CD4-positive, CD25-positive, alpha-beta regulatory T cell (primary cell): ENCODE data around the gene ACE2. TPM values are rescaled to one million over a fixed set of nuclear protein-coding genes. Genes with fewer than 3 reads are reported as not detected.

Source experiments
- ATAC-seq, 2 donors: fragments of 150-1000 bp; cut with Tn5 transposase; one replicate each; pipeline ENCODE4 v1.10.0; 2021; ENCODE audit warnings: low read depth in 2 of 2, moderate number of reproducible peaks in 2 of 2, moderate library complexity in 1 of 2
- DNase-seq, 3 donors: peaks; one replicate each; pipeline versions ENCODE4 v3.0.0 to v3.0.0-alpha.2; 2012 to 2022; ENCODE audit warnings: mixed read lengths in 1 of 3
- H3K27ac ChIP-seq: one replicate; pipeline ENCODE4 v1.7.0; 2013; ENCODE audit warnings: mild to moderate bottlenecking, low read length; ENCODE audit not compliant: insufficient read depth, poor library complexity, severe bottlenecking
- H3K27me3 ChIP-seq: one replicate; pipeline ENCODE4 v1.7.0; 2013; ENCODE audit warnings: low read length; ENCODE audit not compliant: control insufficient read depth, insufficient read depth
- H3K36me3 ChIP-seq: one replicate; pipeline ENCODE4 v1.7.0; 2013; ENCODE audit warnings: mild to moderate bottlenecking, low read length, moderate library complexity; ENCODE audit not compliant: control insufficient read depth, insufficient read depth
- H3K4me1 ChIP-seq: 2 replicates; pipeline ENCODE4 v1.7.0; 2013; ENCODE audit warnings: mild to moderate bottlenecking, low read length; ENCODE audit not compliant: insufficient read depth, control insufficient read depth, poor library complexity, severe bottlenecking
- H3K4me3 ChIP-seq: one replicate; pipeline ENCODE4 v1.7.0; 2013; ENCODE audit warnings: low read depth, mild to moderate bottlenecking, low read length, moderate library complexity
- H3K9me3 ChIP-seq, 2 experiments: 1 replicate in 1 of 2; 2 replicates in 1 of 2; pipeline ENCODE4 v1.7.0; 2013; ENCODE audit warnings: low read length in 2 of 2, mild to moderate bottlenecking in 1 of 2, moderate library complexity in 1 of 2; ENCODE audit not compliant: control insufficient read depth in 2 of 2
- H3K27ac Mint-ChIP-seq, 3 donors: one replicate each; pipeline ENCODE4 v1.8.0; 2020 to 2022; ENCODE audit warnings: mild to moderate bottlenecking in 3 of 3, mixed read lengths in 3 of 3, moderate library complexity in 2 of 3
- H3K27me3 Mint-ChIP-seq: one replicate; pipeline ENCODE4 v1.8.0; 2022; ENCODE audit warnings: mild to moderate bottlenecking, mixed read lengths
- H3K36me3 Mint-ChIP-seq: one replicate; pipeline ENCODE4 v1.8.0; 2020; ENCODE audit warnings: mixed read lengths
- H3K4me1 Mint-ChIP-seq, 4 donors: one replicate each; pipeline ENCODE4 v1.8.0; 2020 to 2022; ENCODE audit warnings: mixed read lengths in 4 of 4, mild to moderate bottlenecking in 1 of 4
- H3K4me3 Mint-ChIP-seq, 4 donors: one replicate each; pipeline ENCODE4 v1.8.0; 2020 to 2022; ENCODE audit warnings: mild to moderate bottlenecking in 4 of 4, mixed read lengths in 4 of 4, moderate library complexity in 3 of 4
- H3K9me3 Mint-ChIP-seq, 7 donors: one replicate each; pipeline ENCODE4 v1.8.0; 2020 to 2022; ENCODE audit warnings: mixed read lengths in 7 of 7, mild to moderate bottlenecking in 3 of 7, moderate library complexity in 2 of 7
- polyA plus RNA-seq, 4 donors: library from polyadenylated mRNA; unstranded; fragments of 300-500 nt; fragmentation: Illumina TruSeq; gene quantifications; one replicate each; pipeline ENCODE4 v1.2.3, GENCODE V29; 2021
- total RNA-seq: library from RNA; stranded (reverse); gene quantifications from one replicate; pipeline ENCODE4 v1.2.3, GENCODE V29; 2022

Gene ACE2
- total and polyA plus RNA-seq, 5 donors from 2014 or later, result not detected

GRCh38 chrX:15549189-15550012 lies 51.4 kb downstream of the ACE2 start:
- H3K36me3 ChIP-seq, result no peaks in the 10 kb centered on the region
- no peaks in the 10 kb centered on the region for H3K4me1 ChIP-seq
- no peaks in the 10 kb centered on the region for H3K27me3 ChIP-seq
- no peak overlapping the region for H3K27ac Mint-ChIP-seq
- H3K27me3 Mint-ChIP-seq, result peaks cover 4% of the 10 kb centered on the region
- H3K36me3 Mint-ChIP-seq, result no peaks in the 10 kb centered on the region
- H3K4me3 ChIP-seq, result no peak overlapping the region
- no peak overlapping the region for H3K27ac ChIP-seq
- H3K4me3 Mint-ChIP-seq, result no peak overlapping the region
- no peaks in the 10 kb centered on the region for H3K4me1 Mint-ChIP-seq
- peaks cover 0 to 2% (median 0%) of the 10 kb centered on the region in 7 donors for H3K9me3 Mint-ChIP-seq
- H3K9me3 ChIP-seq, result no peaks in the 10 kb centered on the region
- ATAC-seq (no peak), DNase-seq (no peak)

- no peak for DNase-seq
- Histone ChIP-seq H3K4me1 (no peaks in the 10 kb centered on the region), H3K27me3 (no peaks in the 10 kb centered on the region), H3K36me3 (no peaks in the 10 kb centered on the region), H3K9me3 (no peaks in the 10 kb centered on the region), H3K27ac (no peak overlapping the region), H3K4me3 (no peak overlapping the region)
- no peak for ATAC-seq
- no peaks in the 10 kb centered on the region for H3K36me3 Mint-ChIP-seq
- no peak overlapping the region for H3K27ac Mint-ChIP-seq
- peaks cover 4% of the 10 kb centered on the region for H3K27me3 Mint-ChIP-seq
- no peaks in the 10 kb centered on the region for H3K4me1 Mint-ChIP-seq
- peaks cover 0 to 3% (median 0%) of the 10 kb centered on the region in 7 donors for H3K9me3 Mint-ChIP-seq
- H3K4me3 Mint-ChIP-seq, result no peak overlapping the region
Measured at GRCh38 chrX:15547356-15547755, 53.4 kb downstream of the ACE2 start.

DNA sequence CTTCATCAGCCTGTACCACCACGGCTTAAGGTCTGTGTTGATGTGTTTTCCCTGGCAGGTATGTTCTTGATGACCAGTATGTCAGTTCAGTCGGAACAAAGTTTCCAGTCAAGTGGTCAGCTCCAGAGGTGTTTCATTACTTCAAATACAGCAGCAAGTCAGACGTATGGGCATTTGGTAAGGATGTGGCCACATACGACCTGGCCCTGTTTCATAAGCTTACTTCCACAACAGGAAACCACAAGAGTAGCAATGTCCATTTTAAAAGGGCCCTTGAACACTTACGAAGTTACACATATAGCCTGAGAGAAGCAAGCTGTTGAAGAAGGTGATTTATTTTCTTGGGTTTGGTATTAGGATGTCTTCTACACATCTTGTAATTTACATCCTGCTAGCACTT lies 54.0 kb downstream of the ACE2 start:
- Histone ChIP-seq H3K27ac (no peak overlapping the region), H3K36me3 (no peaks in the 10 kb centered on the region), H3K4me3 (no peak overlapping the region), H3K27me3 (no peaks in the 10 kb centered on the region), H3K4me1 (no peaks in the 10 kb centered on the region), H3K9me3 (no peaks in the 10 kb centered on the region)
- ATAC-seq (no peak), DNase-seq (no peak)
- H3K27ac Mint-ChIP-seq, result no peak overlapping the region
- H3K4me3 Mint-ChIP-seq, result no peak overlapping the region
- H3K9me3 Mint-ChIP-seq, result peaks cover 0 to 3% (median 0%) of the 10 kb centered on the region in 7 donors
- H3K4me1 Mint-ChIP-seq, result no peaks in the 10 kb centered on the region
- H3K27me3 Mint-ChIP-seq, result peaks cover 4% of the 10 kb centered on the region
- H3K36me3 Mint-ChIP-seq, result no peaks in the 10 kb centered on the region

- no peak overlapping the region for H3K4me3 Mint-ChIP-seq
- H3K36me3 Mint-ChIP-seq, result no peaks in the 10 kb centered on the region
- Histone ChIP-seq H3K4me3 (no peak overlapping the region), H3K27me3 (no peaks in the 10 kb centered on the region), H3K9me3 (no peaks in the 10 kb centered on the region), H3K36me3 (no peaks in the 10 kb centered on the region), H3K4me1 (no peaks in the 10 kb centered on the region), H3K27ac (no peak overlapping the region)
- ATAC-seq (no peak), DNase-seq (no peak)
- H3K9me3 Mint-ChIP-seq, result no peaks in the 10 kb centered on the region
- H3K4me1 Mint-ChIP-seq, result no peaks in the 10 kb centered on the region
- no peak overlapping the region for H3K27ac Mint-ChIP-seq
- H3K27me3 Mint-ChIP-seq, result no peaks in the 10 kb centered on the region
Measured at GRCh38 chrX:15530318-15530717, 70.4 kb downstream of the ACE2 start.

GRCh38 chrX:15529165-15529564 lies 71.6 kb downstream of the ACE2 start:
- Mint-ChIP-seq H3K4me1 (no peaks in the 10 kb centered on the region), H3K9me3 (no peaks in the 10 kb centered on the region), H3K36me3 (no peaks in the 10 kb centered on the region), H3K4me3 (no peak overlapping the region), H3K27ac (no peak overlapping the region), H3K27me3 (no peaks in the 10 kb centered on the region)
- Histone ChIP-seq H3K4me1 (no peaks in the 10 kb centered on the region), H3K9me3 (no peaks in the 10 kb centered on the region), H3K27me3 (no peaks in the 10 kb centered on the region), H3K27ac (no peak overlapping the region), H3K36me3 (no peaks in the 10 kb centered on the region), H3K4me3 (no peak overlapping the region)
- ATAC-seq (no peak), DNase-seq (no peak)

DNA sequence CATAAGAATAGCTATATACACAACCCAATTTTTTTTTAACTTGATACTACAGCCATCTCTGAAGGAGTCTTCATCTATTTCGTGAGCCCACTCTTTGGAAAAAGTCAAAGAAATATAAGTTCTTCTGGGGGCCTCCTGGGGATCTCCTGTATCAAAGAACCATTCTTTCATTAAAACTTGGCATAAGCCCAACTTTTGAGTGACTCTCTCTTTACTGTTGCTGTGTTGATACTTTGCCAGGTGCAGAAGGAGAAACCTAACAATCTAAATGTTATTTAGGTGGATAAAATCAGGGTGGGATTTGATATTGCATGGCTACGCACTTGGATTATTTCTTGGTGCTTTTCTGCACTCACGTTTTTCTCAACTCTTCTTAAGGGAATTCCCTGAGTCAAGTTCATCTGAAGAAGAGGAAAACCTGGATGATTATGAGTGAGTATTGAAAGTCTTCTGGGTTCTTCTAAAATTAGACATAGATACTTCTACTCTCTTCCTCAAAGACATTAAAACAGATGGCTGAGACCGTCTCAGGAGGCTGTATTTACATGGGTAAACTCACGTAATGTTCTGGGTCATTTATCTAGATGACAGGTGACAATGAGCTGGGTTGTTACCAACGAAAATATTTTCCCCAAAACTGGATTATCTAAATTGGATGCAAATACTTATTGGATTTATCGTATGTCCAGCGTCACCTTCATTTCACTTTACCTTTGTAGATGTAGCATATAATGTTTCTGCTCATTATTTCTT lies 74.9 kb downstream of the ACE2 start:
- Mint-ChIP-seq H3K4me3 (no peak overlapping the region), H3K4me1 (no peaks in the 10 kb centered on the region), H3K27me3 (no peaks in the 10 kb centered on the region), H3K9me3 (no peaks in the 10 kb centered on the region), H3K27ac (no peak overlapping the region), H3K36me3 (no peaks in the 10 kb centered on the region)
- Histone ChIP-seq H3K4me1 (no peaks in the 10 kb centered on the region), H3K27me3 (no peaks in the 10 kb centered on the region), H3K27ac (no peak overlapping the region), H3K36me3 (no peaks in the 10 kb centered on the region), H3K9me3 (no peaks in the 10 kb centered on the region), H3K4me3 (no peak overlapping the region)
- DNase-seq (no peak), ATAC-seq (no peak)

GRCh38 chrX:15524417-15524816 lies 76.3 kb downstream of the ACE2 start:
- H3K27me3 Mint-ChIP-seq, result peaks cover 4% of the 10 kb centered on the region
- no peak for DNase-seq
- no peaks in the 10 kb centered on the region for H3K9me3 Mint-ChIP-seq
- no peaks in the 10 kb centered on the region for H3K9me3 ChIP-seq
- H3K27ac Mint-ChIP-seq, result no peak overlapping the region
- H3K36me3 Mint-ChIP-seq, result no peaks in the 10 kb centered on the region
- no peak overlapping the region for H3K27ac ChIP-seq
- H3K4me1 ChIP-seq, result no peaks in the 10 kb centered on the region
- H3K4me3 Mint-ChIP-seq, result peak overlapping the region in 1 of 4 donors; percentile 43
- no peak overlapping the region for H3K4me3 ChIP-seq
- no peak for ATAC-seq
- no peaks in the 10 kb centered on the region for H3K36me3 ChIP-seq
- no peaks in the 10 kb centered on the region for H3K4me1 Mint-ChIP-seq
- no peaks in the 10 kb centered on the region for H3K27me3 ChIP-seq
